ENCODE data around the gene MRC1.
"Not testable (repeated sequence)": the region's sequence is repeated elsewhere in the genome, so short reads cannot be mapped to it uniquely, and the experiment has no call there.

MRC1 gene

DNA sequence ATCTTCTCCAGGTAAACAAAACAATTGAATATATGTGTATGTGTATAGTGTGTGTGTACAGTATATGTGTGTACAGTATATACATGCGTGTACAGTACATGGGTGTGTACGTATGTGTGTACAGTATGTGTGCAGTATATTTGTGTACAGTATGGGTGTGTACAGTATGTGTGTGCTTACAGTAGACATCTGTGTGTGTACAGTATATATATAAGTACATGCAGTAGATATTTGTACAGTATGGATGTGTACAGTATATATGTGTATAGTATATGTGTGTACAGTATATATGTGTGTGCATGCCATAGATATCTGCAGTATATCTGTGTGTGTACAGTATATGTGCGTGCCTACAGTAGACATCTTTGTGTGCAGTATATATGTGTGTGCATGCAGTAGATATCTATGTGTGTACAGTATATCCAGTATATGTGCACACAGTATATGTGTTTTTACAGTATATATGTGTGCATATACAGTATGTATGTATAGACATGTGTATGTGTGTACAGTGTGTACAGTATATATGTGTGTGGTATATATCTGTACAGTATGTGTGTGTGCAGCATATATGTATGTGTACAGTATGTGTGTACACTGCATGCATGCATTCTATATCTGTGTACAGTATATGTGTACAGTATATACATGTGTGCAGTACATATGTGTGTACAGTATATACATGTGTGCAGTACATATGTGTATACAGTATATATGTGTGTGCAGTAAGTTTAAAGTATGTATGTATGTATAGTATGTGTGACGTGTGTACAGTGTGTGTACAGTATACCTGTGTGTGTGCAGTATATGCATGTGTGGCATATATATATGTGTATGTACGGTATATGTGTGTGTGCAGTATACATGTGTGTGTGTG is 105.3 kb downstream of the MRC1 start:
- TF ChIP-seq ZNF274 (IDR thresholded peaks at IDR 0.05; ENCODE audit: low read depth, low read length) (no peak), SUZ12 (IDR thresholded peaks at IDR 0.05; ENCODE audit: extremely low read depth, insufficient read depth, insufficient read length) (no peak), YY1 (IDR thresholded peaks at IDR 0.05; ENCODE audit: insufficient read depth, insufficient read length) (no peak)
- no peak for DNase-seq (ENCODE audit: low read depth, low spot score)
- no peak overlapping the region for H3K4me3 ChIP-seq (ENCODE audit: insufficient read length, low read depth)
- H3K36me3 ChIP-seq (ENCODE audit: insufficient read depth, insufficient read length, low read length), result no peaks in the 10 kb centered on the region
- no peaks in the 10 kb centered on the region for H3K27me3 ChIP-seq (ENCODE audit: insufficient read depth, insufficient read length)
- H3K4me1 ChIP-seq (ENCODE audit: insufficient read depth, insufficient read length), result no peaks in the 10 kb centered on the region
- H3K9me3 ChIP-seq (ENCODE audit: insufficient read depth, low read length), result no peaks in the 10 kb centered on the region
- H3K9ac ChIP-seq (ENCODE audit: insufficient read length, low read depth), result no peak overlapping the region

DNA sequence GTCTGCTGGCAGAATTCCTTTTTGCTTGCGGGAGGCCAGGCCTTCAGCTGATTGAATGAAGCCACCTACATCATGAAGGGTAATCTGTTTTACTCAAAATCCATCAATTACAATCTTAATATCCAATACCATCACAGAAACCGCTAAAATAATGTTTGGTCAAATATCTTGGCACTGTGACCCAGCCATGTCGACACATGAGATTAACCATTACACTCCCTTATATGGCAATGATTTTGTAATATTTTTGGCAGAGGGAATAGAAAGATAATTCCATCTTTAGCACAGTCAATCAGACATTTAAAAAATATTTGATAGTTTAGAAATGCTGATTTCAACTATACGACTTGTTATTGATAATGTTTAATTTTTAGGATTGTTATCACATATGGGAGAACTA is 106.0 kb downstream of the MRC1 start:
- Histone ChIP-seq H3K9me3 (ENCODE audit: insufficient read depth, low read length) (0 out of 2 replicates have a peak, but pooled peaks cover 5% of the 10 kb centered on the region), H3K36me3 (ENCODE audit: insufficient read depth, insufficient read length, low read length) (no peaks in the 10 kb centered on the region), H3K9ac (ENCODE audit: insufficient read length, low read depth) (no peak overlapping the region), H3K27me3 (ENCODE audit: insufficient read depth, insufficient read length) (no peaks in the 10 kb centered on the region), H3K4me3 (ENCODE audit: insufficient read length, low read depth) (no peak overlapping the region), H3K4me1 (ENCODE audit: insufficient read depth, insufficient read length) (no peaks in the 10 kb centered on the region)
- TF ChIP-seq YY1 (IDR thresholded peaks at IDR 0.05; ENCODE audit: insufficient read depth, insufficient read length) (no peak), ZNF274 (IDR thresholded peaks at IDR 0.05; ENCODE audit: low read depth, low read length) (no peak), SUZ12 (IDR thresholded peaks at IDR 0.05; ENCODE audit: extremely low read depth, insufficient read depth, insufficient read length) (no peak)
- DNase-seq (ENCODE audit: low read depth, low spot score), result no peak

DNA sequence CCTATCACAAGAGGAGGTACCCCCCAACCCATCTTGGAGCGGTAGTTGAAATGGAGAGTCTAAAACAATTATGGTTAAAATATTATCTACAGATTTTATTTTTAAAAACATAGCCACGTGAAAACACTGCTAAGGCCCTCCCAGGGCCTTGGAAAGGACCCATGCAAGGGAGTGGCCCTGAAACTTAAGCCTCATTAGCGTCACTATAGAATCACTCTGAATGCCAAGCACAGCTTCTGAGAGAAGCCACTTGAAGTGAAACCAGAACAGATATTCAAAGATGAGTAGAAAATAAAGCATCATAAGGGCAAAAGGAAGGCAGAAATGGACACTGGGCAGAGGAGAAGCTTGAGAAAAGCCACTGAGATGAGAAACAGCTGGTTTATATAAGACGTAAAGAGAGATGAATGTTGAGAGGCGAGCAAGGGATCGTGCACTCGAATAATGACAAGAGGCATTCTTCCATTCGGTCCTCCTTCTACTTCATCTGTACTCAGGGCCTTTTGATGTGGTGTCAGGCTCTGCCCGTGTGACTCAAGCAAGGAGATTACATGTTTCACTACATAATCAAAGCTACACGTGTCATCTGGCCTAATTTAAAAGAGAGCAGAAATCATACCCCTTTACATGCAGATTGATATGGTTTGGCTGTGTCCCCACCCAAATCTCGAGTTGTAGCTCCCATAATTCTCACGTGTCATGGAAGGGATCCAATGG is 109.2 kb downstream of the MRC1 start:
- H3K36me3 ChIP-seq (ENCODE audit: insufficient read depth, insufficient read length, low read length), result no peaks in the 10 kb centered on the region
- H3K9me3 ChIP-seq (ENCODE audit: insufficient read depth, low read length), result 0 out of 2 replicates have a peak, but pooled peaks cover 5% of the 10 kb centered on the region
- no peaks in the 10 kb centered on the region for H3K27me3 ChIP-seq (ENCODE audit: insufficient read depth, insufficient read length)
- DNase-seq (ENCODE audit: low read depth, low spot score), result no peak
- H3K9ac ChIP-seq (ENCODE audit: insufficient read length, low read depth), result no peak overlapping the region
- TF ChIP-seq YY1 (IDR thresholded peaks at IDR 0.05; ENCODE audit: insufficient read depth, insufficient read length) (no peak), SUZ12 (IDR thresholded peaks at IDR 0.05; ENCODE audit: extremely low read depth, insufficient read depth, insufficient read length) (no peak), ZNF274 (IDR thresholded peaks at IDR 0.05; ENCODE audit: low read depth, low read length) (no peak)
- H3K4me1 ChIP-seq (ENCODE audit: insufficient read depth, insufficient read length), result no peaks in the 10 kb centered on the region
- H3K4me3 ChIP-seq (ENCODE audit: insufficient read length, low read depth), result no peak overlapping the region

DNA sequence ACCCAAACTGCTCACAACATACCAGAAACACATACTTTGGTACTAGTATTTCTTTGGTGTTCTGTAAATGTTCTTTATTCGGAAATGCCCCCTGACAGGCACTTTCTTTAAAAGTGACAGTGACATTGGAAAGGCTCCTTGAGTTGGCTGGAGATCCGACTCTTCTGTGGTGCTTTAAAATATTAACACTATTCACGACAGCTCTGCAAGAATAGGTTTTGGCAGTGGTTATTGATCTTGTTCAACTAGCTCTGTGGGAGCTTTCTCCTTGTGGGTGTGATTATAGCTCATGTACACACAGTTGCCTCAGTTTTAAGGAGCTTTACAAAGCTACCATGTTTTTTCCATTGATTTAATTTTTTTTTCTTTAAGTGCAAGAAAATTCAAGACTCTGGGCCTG is 112.2 kb downstream of the MRC1 start:
- Histone ChIP-seq H3K27me3 (ENCODE audit: insufficient read depth, insufficient read length) (no peaks in the 10 kb centered on the region), H3K4me1 (ENCODE audit: insufficient read depth, insufficient read length) (no peaks in the 10 kb centered on the region), H3K9ac (ENCODE audit: insufficient read length, low read depth) (no peak overlapping the region), H3K4me3 (ENCODE audit: insufficient read length, low read depth) (no peak overlapping the region), H3K36me3 (ENCODE audit: insufficient read depth, insufficient read length, low read length) (no peaks in the 10 kb centered on the region), H3K9me3 (ENCODE audit: insufficient read depth, low read length) (0 out of 2 replicates have a peak, but pooled peaks cover 5% of the 10 kb centered on the region)
- DNase-seq (ENCODE audit: low read depth, low spot score), result no peak
- no peak for TF ChIP-seq SUZ12 (IDR thresholded peaks at IDR 0.05; ENCODE audit: extremely low read depth, insufficient read depth, insufficient read length)
- TF ChIP-seq YY1 (IDR thresholded peaks at IDR 0.05; ENCODE audit: insufficient read depth, insufficient read length), result no peak
- TF ChIP-seq ZNF274 (IDR thresholded peaks at IDR 0.05; ENCODE audit: low read depth, low read length), result no peak

DNA sequence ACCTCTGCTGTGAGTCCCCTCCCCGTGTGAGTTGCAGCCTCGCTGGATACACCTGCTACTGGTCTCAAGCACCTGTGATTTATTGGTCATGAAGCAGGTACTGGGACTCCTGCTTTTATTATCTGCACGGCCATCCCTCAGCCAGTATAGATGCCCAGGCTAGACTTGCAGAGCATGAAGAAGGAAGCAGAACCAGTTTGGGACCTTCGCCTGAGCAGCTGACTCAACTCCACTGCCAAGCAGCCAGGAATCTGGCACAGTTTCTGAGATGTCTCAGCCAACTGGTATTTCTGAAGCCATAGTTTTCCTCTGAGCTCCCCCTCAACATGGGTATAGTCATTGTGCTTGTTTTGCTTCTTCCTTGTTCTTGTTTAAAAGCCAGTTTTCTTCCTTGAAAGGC is 114.6 kb downstream of the MRC1 start:
- TF ChIP-seq SUZ12 (IDR thresholded peaks at IDR 0.05; ENCODE audit: extremely low read depth, insufficient read depth, insufficient read length) (no peak), ZNF274 (IDR thresholded peaks at IDR 0.05; ENCODE audit: low read depth, low read length) (no peak), YY1 (IDR thresholded peaks at IDR 0.05; ENCODE audit: insufficient read depth, insufficient read length) (no peak)

DNA sequence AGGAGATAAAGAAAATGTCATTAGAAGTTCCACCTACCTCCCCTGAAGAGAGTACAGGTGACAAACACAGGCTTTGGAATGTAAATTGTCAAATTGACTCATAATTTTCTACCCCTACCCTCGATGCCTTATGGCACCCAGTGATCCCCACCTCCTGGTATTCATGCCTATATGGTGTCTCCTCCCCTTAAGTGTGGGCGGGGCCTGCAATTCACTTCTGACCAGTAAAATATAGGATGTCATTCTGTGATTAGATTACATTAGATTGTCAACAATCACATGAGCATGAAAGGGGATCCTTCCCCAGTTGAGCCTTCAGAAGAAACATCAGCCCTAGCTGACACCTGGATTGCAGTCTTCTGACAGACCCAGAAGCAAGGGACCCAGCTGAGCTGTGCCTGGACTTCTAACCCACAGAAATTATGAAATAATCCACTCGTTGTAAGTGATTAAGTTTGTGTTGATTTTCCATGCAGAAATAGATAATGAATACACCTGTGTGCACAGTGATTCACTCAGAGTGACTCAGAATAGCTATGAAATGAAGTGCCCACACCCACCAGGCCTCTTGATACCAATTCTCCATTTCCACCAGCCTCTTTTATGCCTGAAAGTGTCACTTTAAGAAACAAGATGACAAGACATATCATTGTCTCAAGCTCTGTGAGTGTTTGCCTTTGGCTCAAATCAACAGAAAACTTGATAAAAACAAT is 134.0 kb downstream of the MRC1 start:
- TF ChIP-seq ZNF274 (IDR thresholded peaks at IDR 0.05; ENCODE audit: low read depth, low read length), result no peak
- no peak for TF ChIP-seq YY1 (IDR thresholded peaks at IDR 0.05; ENCODE audit: insufficient read depth, insufficient read length)
- no peak for TF ChIP-seq SUZ12 (IDR thresholded peaks at IDR 0.05; ENCODE audit: extremely low read depth, insufficient read depth, insufficient read length)
- Histone ChIP-seq H3K4me1 (ENCODE audit: insufficient read depth, insufficient read length) (no peaks in the 10 kb centered on the region), H3K27me3 (ENCODE audit: insufficient read depth, insufficient read length) (no peaks in the 10 kb centered on the region), H3K9me3 (ENCODE audit: insufficient read depth, low read length) (no peaks in the 10 kb centered on the region), H3K9ac (ENCODE audit: insufficient read length, low read depth) (no peak overlapping the region), H3K4me3 (ENCODE audit: insufficient read length, low read depth) (no peak overlapping the region), H3K36me3 (ENCODE audit: insufficient read depth, insufficient read length, low read length) (no peaks in the 10 kb centered on the region)
- DNase-seq (ENCODE audit: low read depth, low spot score), result no peak

More for the DNA sequence above, 114.6 kb downstream of the MRC1 start:
- 0 out of 2 replicates have a peak, but pooled peaks cover 5% of the 10 kb centered on the region for H3K9me3 ChIP-seq (ENCODE audit: insufficient read depth, low read length)
- no peaks in the 10 kb centered on the region for H3K27me3 ChIP-seq (ENCODE audit: insufficient read depth, insufficient read length)
- no peak overlapping the region for H3K4me3 ChIP-seq (ENCODE audit: insufficient read length, low read depth)
- DNase-seq (ENCODE audit: low read depth, low spot score), result no peak
- peaks cover 2% of the 10 kb centered on the region for H3K4me1 ChIP-seq (ENCODE audit: insufficient read depth, insufficient read length)
- no peak overlapping the region for H3K9ac ChIP-seq (ENCODE audit: insufficient read length, low read depth)
- no peaks in the 10 kb centered on the region for H3K36me3 ChIP-seq (ENCODE audit: insufficient read depth, insufficient read length, low read length)

DNA sequence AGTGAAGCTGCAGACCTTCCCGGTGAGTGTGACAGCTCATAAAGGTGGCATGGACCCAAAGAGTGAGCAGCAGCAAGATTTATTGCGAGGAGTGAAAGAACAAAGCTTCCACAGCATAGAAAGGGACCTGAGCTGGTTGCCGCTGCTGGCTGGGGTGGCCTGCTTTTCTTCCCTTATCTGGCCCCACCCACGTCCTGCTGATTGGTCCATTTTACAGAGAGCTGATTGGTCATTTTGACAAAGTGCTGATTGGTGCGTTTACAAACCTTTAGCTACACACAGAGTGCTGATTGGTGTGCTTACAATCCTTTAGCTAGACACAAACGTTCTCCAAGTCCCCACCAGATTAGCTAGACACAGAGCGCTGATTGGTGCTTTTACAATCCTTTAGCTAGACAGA is 141.1 kb downstream of the MRC1 start:
- not testable (repeated sequence) for H3K4me1 ChIP-seq (ENCODE audit: insufficient read depth, insufficient read length); DNase-seq (ENCODE audit: low read depth, low spot score); H3K27me3 ChIP-seq (ENCODE audit: insufficient read depth, insufficient read length); H3K9ac ChIP-seq (ENCODE audit: insufficient read length, low read depth); H3K9me3 ChIP-seq (ENCODE audit: insufficient read depth, low read length); H3K36me3 ChIP-seq (ENCODE audit: insufficient read depth, insufficient read length, low read length); H3K4me3 ChIP-seq (ENCODE audit: insufficient read length, low read depth)
